SK-N-SH treated with all-trans-retinoic acid at 6 μM for 48 hours (cell line): Measurements from ENCODE around the gene RAB1A.

Source experiments
- CSDC2 ChIP-seq: fragments of 250-450 bp; sonication (Bioruptor Pico); IDR thresholded peaks from 2 replicates; pipeline ENCODE4 v1.5.0; 2020; ENCODE audit warnings: mild to moderate bottlenecking, moderate library complexity
- GLIS3 ChIP-seq: fragments of 250-450 bp; sonication (Bioruptor Pico); IDR thresholded peaks from 2 replicates; pipeline ENCODE4 v1.5.0; 2020; ENCODE audit warnings: mild to moderate bottlenecking, moderate library complexity
- TOX ChIP-seq: fragments of 250-450 bp; sonication (Bioruptor Pico); IDR thresholded peaks from 2 replicates; pipeline ENCODE4 v1.8.0; 2021; ENCODE audit warnings: mild to moderate bottlenecking, moderate library complexity, borderline replicate concordance
- ZNF8 ChIP-seq: fragments of 450-650 bp; formaldehyde crosslinking; IDR thresholded peaks from 2 replicates; pipeline ENCODE4 v1.5.0; 2020; ENCODE audit warnings: mild to moderate bottlenecking, moderate library complexity

- no peak for TF ChIP-seq TOX (CRISPR knock-in tag)
- no peak for TF ChIP-seq CSDC2 (CRISPR knock-in tag)
- no peak for TF ChIP-seq GLIS3 (CRISPR knock-in tag)
- no peak for TF ChIP-seq ZNF8 (CRISPR knock-in tag)
Observed at GRCh38 chr2:65112633-65113032, 17.3 kb downstream of the RAB1A start.
